ENCODE data around the gene PEX13.

The PEX13 gene

DNA sequence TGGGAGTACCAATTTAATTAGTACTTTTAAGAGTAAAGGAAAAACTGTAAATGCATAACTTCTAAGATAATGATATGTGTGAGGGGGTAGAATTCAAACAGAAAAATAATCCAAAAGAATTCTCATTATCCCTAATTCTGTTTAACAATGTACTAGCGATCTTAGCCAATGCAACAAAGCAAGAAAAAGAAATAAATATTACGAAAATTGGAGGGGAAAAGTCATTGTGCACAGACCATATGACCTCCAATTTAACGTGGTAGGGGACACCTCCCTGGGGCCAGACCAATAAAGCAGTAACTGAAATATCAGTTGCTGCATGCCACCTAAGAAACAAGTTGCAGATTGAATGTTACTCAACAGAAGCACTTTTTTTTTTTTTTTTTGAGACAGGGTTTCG is 25.9 kb upstream of the PEX13 start:
- DNase-seq (ENCODE audit: low read depth): no peak
- no peak overlapping the region for H3K4me3 ChIP-seq (ENCODE audit: low read depth, low read length)
- TF ChIP-seq, protein P1, sequence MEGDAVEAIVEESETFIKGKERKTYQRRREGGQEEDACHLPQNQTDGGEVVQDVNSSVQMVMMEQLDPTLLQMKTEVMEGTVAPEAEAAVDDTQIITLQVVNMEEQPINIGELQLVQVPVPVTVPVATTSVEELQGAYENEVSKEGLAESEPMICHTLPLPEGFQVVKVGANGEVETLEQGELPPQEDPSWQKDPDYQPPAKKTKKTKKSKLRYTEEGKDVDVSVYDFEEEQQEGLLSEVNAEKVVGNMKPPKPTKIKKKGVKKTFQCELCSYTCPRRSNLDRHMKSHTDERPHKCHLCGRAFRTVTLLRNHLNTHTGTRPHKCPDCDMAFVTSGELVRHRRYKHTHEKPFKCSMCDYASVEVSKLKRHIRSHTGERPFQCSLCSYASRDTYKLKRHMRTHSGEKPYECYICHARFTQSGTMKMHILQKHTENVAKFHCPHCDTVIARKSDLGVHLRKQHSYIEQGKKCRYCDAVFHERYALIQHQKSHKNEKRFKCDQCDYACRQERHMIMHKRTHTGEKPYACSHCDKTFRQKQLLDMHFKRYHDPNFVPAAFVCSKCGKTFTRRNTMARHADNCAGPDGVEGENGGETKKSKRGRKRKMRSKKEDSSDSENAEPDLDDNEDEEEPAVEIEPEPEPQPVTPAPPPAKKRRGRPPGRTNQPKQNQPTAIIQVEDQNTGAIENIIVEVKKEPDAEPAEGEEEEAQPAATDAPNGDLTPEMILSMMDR (IDR thresholded peaks at IDR 0.05; ENCODE audit: insufficient read depth, low read depth, low read length, missing control alignments): no peak

DNA sequence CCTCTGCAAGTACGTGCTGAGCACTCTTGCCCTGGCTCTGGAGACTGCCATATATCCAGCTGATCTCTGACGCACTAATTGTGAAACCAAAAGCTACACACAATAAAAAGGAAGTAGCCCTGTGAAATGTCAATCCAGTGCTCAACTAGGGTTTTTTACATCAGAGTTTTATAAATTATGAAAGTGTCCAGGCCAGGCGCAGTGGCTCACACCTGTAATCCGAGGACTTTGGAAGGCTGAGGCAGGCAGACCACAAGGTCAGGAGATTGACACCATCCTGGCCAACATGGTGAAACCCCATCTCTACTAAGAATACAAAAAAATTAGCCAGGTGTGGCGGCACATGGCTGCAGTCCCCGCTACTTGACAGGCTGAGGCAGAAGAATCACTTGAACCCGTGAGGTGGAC is 24.5 kb upstream of the PEX13 start:
- DNase-seq (ENCODE audit: low read depth): peak; percentile 88
- peak overlapping the region; percentile 37 for H3K4me3 ChIP-seq (ENCODE audit: low read depth, low read length)
- TF ChIP-seq, protein P1 (IDR thresholded peaks at IDR 0.05; ENCODE audit: insufficient read depth, low read depth, low read length, missing control alignments): no peak

DNA sequence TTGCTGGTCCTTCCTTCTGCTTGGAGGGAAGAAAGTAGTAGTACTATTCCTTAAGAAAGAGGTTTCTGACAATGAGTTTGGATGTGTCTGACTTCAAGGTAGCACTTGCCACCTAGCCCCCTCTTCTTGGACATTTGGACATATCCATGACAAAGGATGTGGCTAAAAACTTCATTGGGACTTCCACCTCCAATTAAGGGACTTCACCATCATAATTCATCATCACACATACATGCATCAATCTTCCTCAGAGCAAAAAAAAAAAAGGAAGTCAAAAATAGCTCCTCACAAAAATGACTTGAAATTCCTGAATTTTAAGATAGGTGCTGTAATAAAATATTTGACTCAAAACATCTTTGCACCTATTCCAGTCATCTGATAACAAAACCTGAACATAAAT is 23.4 kb upstream of the PEX13 start:
- TF ChIP-seq, protein P1 (IDR thresholded peaks at IDR 0.05; ENCODE audit: insufficient read depth, low read depth, low read length, missing control alignments): no peak
- DNase-seq (ENCODE audit: low read depth): no peak
- H3K4me3 ChIP-seq (ENCODE audit: low read depth, low read length): no peak overlapping the region

DNA sequence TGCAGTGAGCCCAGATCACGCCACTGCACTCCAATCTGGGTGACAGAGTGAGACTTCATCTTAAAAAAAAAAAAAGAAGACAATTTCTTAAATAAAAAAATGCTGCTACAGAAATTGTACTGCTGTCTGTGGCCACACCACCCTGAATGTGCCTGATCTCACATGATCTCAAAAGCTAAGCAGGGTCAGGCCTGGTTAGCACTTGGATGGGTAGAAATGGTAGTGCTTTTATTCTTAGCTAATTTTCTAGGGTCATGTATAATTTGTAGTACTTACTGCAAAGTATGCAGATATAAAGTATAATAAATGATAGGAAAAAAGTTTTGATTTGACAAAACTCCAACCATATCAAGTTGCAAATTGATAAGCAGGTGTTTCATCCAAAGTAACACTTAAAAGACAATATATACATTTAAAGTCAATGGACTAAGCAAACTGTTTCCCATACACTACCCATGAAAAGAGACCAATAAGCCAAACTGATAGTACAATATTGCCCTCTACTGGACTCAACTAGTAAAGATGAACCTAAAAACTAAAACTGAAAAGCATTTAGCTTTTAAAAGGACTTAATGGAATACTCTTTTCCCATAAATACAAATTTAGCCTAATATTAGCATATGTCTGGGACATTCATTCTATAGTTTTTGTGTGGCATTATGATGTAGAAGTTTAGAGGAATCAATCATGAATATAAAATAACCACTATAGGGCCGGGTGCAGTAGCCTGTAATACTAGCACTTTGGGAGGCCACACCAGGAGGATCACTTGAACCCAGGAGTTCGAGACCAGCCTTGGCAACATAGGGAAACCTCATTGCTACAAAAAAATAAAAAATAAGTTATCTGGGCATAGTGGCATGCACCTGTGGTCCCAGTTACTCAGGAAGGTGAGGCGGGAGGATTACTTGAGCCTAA is 18.6 kb upstream of the PEX13 start:
- peak; percentile 71 for DNase-seq (ENCODE audit: low read depth)
- H3K4me3 ChIP-seq (ENCODE audit: low read depth, low read length): no peak overlapping the region
- TF ChIP-seq, protein P1 (IDR thresholded peaks at IDR 0.05; ENCODE audit: insufficient read depth, low read depth, low read length, missing control alignments): peak; percentile 38

DNA sequence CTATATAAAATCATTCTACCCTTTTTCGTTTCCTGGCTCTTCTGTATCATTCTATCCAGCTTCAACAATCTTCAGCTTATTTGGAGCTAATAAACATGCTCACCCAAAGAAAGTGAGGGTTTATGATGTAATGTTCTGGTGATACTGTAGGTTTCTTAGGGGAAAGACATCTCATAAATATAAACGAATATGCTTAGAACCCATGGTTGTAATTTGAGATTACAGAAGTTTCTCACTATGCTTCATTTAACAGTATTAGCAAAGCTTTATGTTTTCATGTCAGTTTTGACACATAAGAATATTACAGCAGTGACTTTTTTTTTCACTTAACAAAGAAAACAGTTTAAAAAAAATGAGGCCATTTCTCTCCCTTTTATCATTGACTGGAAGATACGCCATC is 11.8 kb upstream of the PEX13 start:
- TF ChIP-seq, protein P1 (IDR thresholded peaks at IDR 0.05; ENCODE audit: insufficient read depth, low read depth, low read length, missing control alignments): no peak
- no peak overlapping the region for H3K4me3 ChIP-seq (ENCODE audit: low read depth, low read length)
- no peak for DNase-seq (ENCODE audit: low read depth)

DNA sequence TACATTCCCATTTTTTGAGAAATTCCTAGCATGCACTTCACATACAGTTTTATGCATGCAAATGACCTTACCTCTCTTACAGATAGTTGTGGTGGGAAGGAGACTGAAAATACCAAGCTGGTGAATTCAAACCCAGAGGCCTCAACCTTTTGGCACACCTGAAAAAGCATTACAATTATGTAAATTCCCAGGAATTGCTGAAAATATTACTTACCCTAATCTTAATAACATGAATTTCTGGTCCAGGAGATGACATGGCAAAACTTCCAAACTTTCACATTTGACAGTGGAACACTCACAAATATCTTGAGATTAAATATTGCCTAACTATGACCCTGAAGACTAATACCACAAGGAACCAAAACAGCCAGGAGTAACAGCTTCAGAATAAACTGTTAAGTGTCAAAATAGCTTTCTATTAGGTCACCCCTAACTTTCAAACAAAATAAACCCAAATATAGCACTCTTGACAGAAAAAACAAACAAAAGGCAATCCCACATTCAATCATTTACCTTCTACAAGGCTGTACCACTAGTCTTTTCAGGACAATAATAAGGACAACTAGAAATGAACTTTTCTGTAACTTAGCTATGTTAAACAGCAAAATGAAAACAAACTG is 10.9 kb upstream of the PEX13 start:
- no peak overlapping the region for H3K4me3 ChIP-seq (ENCODE audit: low read depth, low read length)

More for the DNA sequence above, 10.9 kb upstream of the PEX13 start:
- TF ChIP-seq, protein P1 (IDR thresholded peaks at IDR 0.05; ENCODE audit: insufficient read depth, low read depth, low read length, missing control alignments): no peak
- no peak for DNase-seq (ENCODE audit: low read depth)
